H9 (cell line): ENCODE results near the gene WAPL. TPM values are rescaled to one million over a fixed set of nuclear protein-coding genes. Genes with fewer than 3 reads are reported as not detected.

ENCODE experiments used
- DNase-seq: peaks from one replicate; pipeline ENCODE4 v3.0.0-alpha.2; 2017
- H2AFZ ChIP-seq: one replicate; pipeline ENCODE4 v1.6.1; 2013; ENCODE audit warnings: mild to moderate bottlenecking, low read length, control low read depth, moderate library complexity
- H2AK5ac ChIP-seq: 2 replicates; pipeline ENCODE4 v1.6.1; 2013; ENCODE audit warnings: low read length, control low read depth, mixed read lengths; ENCODE audit not compliant: insufficient read length
- H2BK120ac ChIP-seq: one replicate; pipeline ENCODE4 v1.6.1; 2013; ENCODE audit warnings: low read depth, mild to moderate bottlenecking, low read length, control low read depth, inconsistent platforms; ENCODE audit not compliant: poor library complexity, severe bottlenecking
- H2BK12ac ChIP-seq: 2 replicates; pipeline ENCODE4 v1.6.1; 2013; ENCODE audit warnings: low read length, control low read depth, mixed read lengths, low read depth; ENCODE audit not compliant: insufficient read length
- H2BK15ac ChIP-seq: 2 replicates; pipeline ENCODE4 v1.6.1; 2013; ENCODE audit warnings: low read depth, low read length, control low read depth
- H2BK20ac ChIP-seq: one replicate; pipeline ENCODE4 v1.6.1; 2013; ENCODE audit warnings: low read depth, mild to moderate bottlenecking, low read length, control low read depth, inconsistent platforms; ENCODE audit not compliant: poor library complexity, severe bottlenecking
- H2BK5ac ChIP-seq: 2 replicates; pipeline ENCODE4 v1.6.1; 2013; ENCODE audit warnings: low read length, control low read depth, mixed read lengths; ENCODE audit not compliant: insufficient read length
- H3K14ac ChIP-seq: 2 replicates; pipeline ENCODE4 v1.6.1; 2013; ENCODE audit warnings: low read length, control low read depth; ENCODE audit not compliant: insufficient read depth
- H3K18ac ChIP-seq: 2 replicates; pipeline ENCODE4 v1.6.1; 2013; ENCODE audit warnings: low read depth, mild to moderate bottlenecking, mixed read lengths, low read length, control low read depth; ENCODE audit not compliant: insufficient read length
- H3K23ac ChIP-seq: 2 replicates; pipeline ENCODE4 v1.6.1; 2013; ENCODE audit warnings: low read length, control low read depth, mixed read lengths, low read depth; ENCODE audit not compliant: insufficient read length
- H3K23me2 ChIP-seq: 2 replicates; pipeline ENCODE4 v1.6.1; 2013; ENCODE audit warnings: low read depth, mild to moderate bottlenecking, mixed read lengths, low read length, control low read depth; ENCODE audit not compliant: insufficient read length, poor library complexity, severe bottlenecking
- H3K27ac ChIP-seq: 2 replicates; pipeline ENCODE4 v1.5.1; 2013; ENCODE audit warnings: low read length, control low read depth, mixed read lengths, low read depth; ENCODE audit not compliant: insufficient read length
- H3K27me3 ChIP-seq: 2 replicates; pipeline ENCODE4 v1.6.1; 2013; ENCODE audit warnings: low read length, control low read depth, inconsistent platforms; ENCODE audit not compliant: insufficient read depth
- H3K4ac ChIP-seq: 2 replicates; pipeline ENCODE4 v1.6.1; 2013; ENCODE audit warnings: low read depth, mild to moderate bottlenecking, control low read depth, inconsistent platforms, low read length, moderate library complexity
- H3K4me1 ChIP-seq: 2 replicates; pipeline ENCODE4 v1.6.1; 2013; ENCODE audit warnings: low read length, control low read depth, inconsistent platforms; ENCODE audit not compliant: insufficient read depth
- H3K4me2 ChIP-seq: 2 replicates; pipeline ENCODE4 v1.6.1; 2013; ENCODE audit warnings: low read length, control low read depth, mixed read lengths; ENCODE audit not compliant: insufficient read length, insufficient read depth
- H3K56ac ChIP-seq: 2 replicates; pipeline ENCODE4 v1.6.1; 2013; ENCODE audit warnings: low read depth, mild to moderate bottlenecking, mixed read lengths, low read length, control low read depth; ENCODE audit not compliant: insufficient read length
- H3K79me1 ChIP-seq: 2 replicates; pipeline ENCODE4 v1.6.1; 2013; ENCODE audit warnings: low read depth, mild to moderate bottlenecking, moderate library complexity, low read length, control low read depth, inconsistent platforms; ENCODE audit not compliant: insufficient read depth, poor library complexity, severe bottlenecking
- H3K79me2 ChIP-seq: 2 replicates; pipeline ENCODE4 v1.6.1; 2013; ENCODE audit warnings: low read length, control low read depth, inconsistent platforms; ENCODE audit not compliant: insufficient read depth
- H3K9ac ChIP-seq: 2 replicates; pipeline ENCODE4 v1.6.1; 2013; ENCODE audit warnings: low read length, control low read depth, mixed read lengths; ENCODE audit not compliant: insufficient read length; ENCODE audit errors: extremely low read depth
- H3K9me3 ChIP-seq: one replicate; pipeline ENCODE4 v1.6.1; 2013; ENCODE audit warnings: low read depth, low read length, inconsistent platforms; ENCODE audit not compliant: control insufficient read depth
- H3T11ph ChIP-seq: one replicate; pipeline ENCODE4 v1.6.1; 2013; ENCODE audit warnings: mild to moderate bottlenecking, low read length, control low read depth, inconsistent platforms
- H4K20me1 ChIP-seq: one replicate; pipeline ENCODE4 v1.6.1; 2013; ENCODE audit not compliant: control insufficient read depth, insufficient read length, insufficient read depth
- H4K5ac ChIP-seq: 2 replicates; pipeline ENCODE4 v1.6.1; 2013; ENCODE audit warnings: low read depth, mild to moderate bottlenecking, mixed read lengths, low read length, control low read depth; ENCODE audit not compliant: insufficient read length
- H4K8ac ChIP-seq: replicated peaks from 2 replicates; pipeline ENCODE4 v1.6.1; 2013; ENCODE audit warnings: low read length, control low read depth, mixed read lengths, low read depth; ENCODE audit not compliant: insufficient read length
- H4K91ac ChIP-seq: 2 replicates; pipeline ENCODE4 v1.6.1; 2013; ENCODE audit warnings: low read depth, mild to moderate bottlenecking, moderate library complexity, mixed read lengths, low read length, control low read depth; ENCODE audit not compliant: insufficient read length
- H3K27ac Mint-ChIP-seq, 3 experiments: 2 replicates in 2 of 3; 3 replicates in 1 of 3; pipeline ENCODE4 v1.8.0; 2020 to 2021; ENCODE audit warnings: mixed read lengths in 3 of 3, mild to moderate bottlenecking in 1 of 3, moderate library complexity in 1 of 3
- H3K27me3 Mint-ChIP-seq: 2 replicates; pipeline ENCODE4 v1.8.0; 2021; ENCODE audit warnings: low read depth, mild to moderate bottlenecking, moderate library complexity, mixed read lengths
- H3K36me3 Mint-ChIP-seq, 3 experiments: 2 replicates in 2 of 3; 3 replicates in 1 of 3; pipeline ENCODE4 v1.8.0; 2020 to 2021; ENCODE audit warnings: low read depth in 3 of 3, mixed read lengths in 3 of 3; ENCODE audit not compliant: insufficient read depth in 1 of 3
- H3K4me1 Mint-ChIP-seq, 2 experiments: 2 replicates each; pipeline ENCODE4 v1.8.0; 2020; ENCODE audit warnings: mixed read lengths in 2 of 2
- H3K4me3 Mint-ChIP-seq, 2 experiments: 2 replicates in 1 of 2; 3 replicates in 1 of 2; pipeline ENCODE4 v1.8.0; 2020 to 2021; ENCODE audit warnings: mild to moderate bottlenecking in 2 of 2, mixed read lengths in 2 of 2, moderate library complexity in 1 of 2
- H3K9me3 Mint-ChIP-seq, 2 experiments: 2 replicates in 1 of 2; 3 replicates in 1 of 2; pipeline ENCODE4 v1.8.0; 2020; ENCODE audit warnings: mild to moderate bottlenecking in 2 of 2, mixed read lengths in 2 of 2, moderate library complexity in 1 of 2
- CTCF ChIP-seq: fragments of 200-600 bp; sonication (generic); conservative IDR thresholded peaks from 3 replicates; pipeline ENCODE4 v1.8.0; 2021; ENCODE audit warnings: antibody characterized with exemption, mild to moderate bottlenecking
- WGBS: extraction: QIAGEN DNeasy Blood & Tissue Kit; methylation state at CpG from one replicate; pipeline ENCODE4 v1.1.7; 2013; ENCODE audit warnings: missing lambda C conversion rate, low lambda C conversion rate, mixed read lengths; ENCODE audit not compliant: insufficient read length; ENCODE audit errors: extremely low coverage; 5-methylcytosine and 5-hydroxymethylcytosine counted together
- total RNA-seq: library from RNA; stranded (reverse); gene quantifications from 2 replicates; pipeline ENCODE4 v1.2.1, GENCODE V29; 2021

The WAPL gene
- total RNA-seq, 1 experiment from 2014 or later: 61.4 TPM

- peaks cover 5% of the 10 kb centered on the region for H3K23me2 ChIP-seq
- no peak overlapping the region for H4K5ac ChIP-seq
- DNase-seq: no peak
- no peak overlapping the region for H2BK20ac ChIP-seq
- no peak for TF ChIP-seq CTCF
- H4K20me1 ChIP-seq: no peaks in the 10 kb centered on the region
- no peak overlapping the region for H3K27ac Mint-ChIP-seq
- no peaks in the 10 kb centered on the region for H3K79me2 ChIP-seq
- no peak overlapping the region for H4K91ac ChIP-seq
- no peak overlapping the region for H2BK15ac ChIP-seq
- peaks cover 65% of the 10 kb centered on the region for H3K27me3 Mint-ChIP-seq
- H3K23ac ChIP-seq: no peak overlapping the region
- no peak overlapping the region for H3K4me2 ChIP-seq
- no peak overlapping the region for H3K56ac ChIP-seq
- no peak overlapping the region for H3K4me3 Mint-ChIP-seq
- no peak overlapping the region for H3T11ph ChIP-seq
- no peak overlapping the region for H3K18ac ChIP-seq
- no peaks in the 10 kb centered on the region for H3K36me3 Mint-ChIP-seq
- H4K8ac ChIP-seq: no peak overlapping the region
- no peak overlapping the region for H2AFZ ChIP-seq
- no peaks in the 10 kb centered on the region for H3K9me3 ChIP-seq
- H3K4ac ChIP-seq: no peak overlapping the region
- no peaks in the 10 kb centered on the region for H3K4me1 ChIP-seq
- no peaks in the 10 kb centered on the region for H3K9me3 Mint-ChIP-seq
- no peak overlapping the region for H2BK120ac ChIP-seq
- no peaks in the 10 kb centered on the region for H3K79me1 ChIP-seq
- no peak overlapping the region for H2BK5ac ChIP-seq
- no peak overlapping the region for H3K14ac ChIP-seq
- H2AK5ac ChIP-seq: no peak overlapping the region
- peaks cover 15 to 29% of the 10 kb centered on the region in 2 experiments for H3K4me1 Mint-ChIP-seq
- WGBS: no CpG with 5 or more reads among the region's 8 CpGs
- no peak overlapping the region for H3K27ac ChIP-seq
- no peak overlapping the region for H2BK12ac ChIP-seq
- no peaks in the 10 kb centered on the region for H3K27me3 ChIP-seq
- no peak overlapping the region for H3K9ac ChIP-seq
Observed at GRCh38 chr10:86391236-86391840, 130.3 kb downstream of the WAPL start.
